MCF 10A (cell line): ENCODE measurements around the gene NT5C3A. TPM values are rescaled to one million over a fixed set of nuclear protein-coding genes. Genes with fewer than 3 reads are reported as not detected.
"Not testable (repeated sequence)": the region's sequence is repeated elsewhere in the genome, so short reads cannot be mapped to it uniquely, and the experiment has no call there.

Experiments
- BruUV-seq: library from RNA; stranded (reverse); fragments of 400-500 nt; replicated peaks from 2 replicates; lab custom pipeline; 2021; lab: Mats Ljungman, UMichigan
- CTCF ChIA-PET: fragments of 300-600 bp; sonication (Branson Sonifier 250); formaldehyde crosslinking; extraction: SDS; loops from one replicate; lab custom pipeline; 2021; ENCODE audit warnings: antibody characterized with exemption, inconsistent platforms; lab: Yijun Ruan, JAX
- POLR2A ChIA-PET: fragments of 300-600, 350-650 bp; sonication (Branson Sonifier 250); formaldehyde crosslinking; extraction: SDS; loops from one replicate; lab custom pipeline; 2020; ENCODE audit warnings: antibody characterized with exemption, inconsistent platforms; lab: Yijun Ruan, JAX
- DNase-seq: peaks from one replicate; pipeline ENCODE4 v3.0.0-alpha.2; 2018; ENCODE audit not compliant: unreplicated experiment
- H3K27ac Mint-ChIP-seq: one replicate; pipeline ENCODE4 v1.8.0; 2022; ENCODE audit warnings: mild to moderate bottlenecking, low read depth, mixed read lengths; ENCODE audit not compliant: unreplicated experiment
- H3K27me3 Mint-ChIP-seq: one replicate; pipeline ENCODE4 v1.8.0; 2022; ENCODE audit warnings: mixed read lengths; ENCODE audit not compliant: insufficient read depth, unreplicated experiment
- H3K36me3 Mint-ChIP-seq: one replicate; pipeline ENCODE4 v1.8.0; 2022; ENCODE audit warnings: mild to moderate bottlenecking, moderate library complexity, mixed read lengths; ENCODE audit not compliant: insufficient read depth, unreplicated experiment
- H3K4me1 Mint-ChIP-seq: one replicate; pipeline ENCODE4 v1.8.0; 2022; ENCODE audit warnings: mixed read lengths; ENCODE audit not compliant: insufficient read depth, unreplicated experiment
- H3K4me3 Mint-ChIP-seq: one replicate; pipeline ENCODE4 v1.8.0; 2022; ENCODE audit warnings: mild to moderate bottlenecking, moderate library complexity, mixed read lengths; ENCODE audit not compliant: unreplicated experiment
- H3K9me3 Mint-ChIP-seq: one replicate; pipeline ENCODE4 v1.8.0; 2022; ENCODE audit warnings: mixed read lengths; ENCODE audit not compliant: unreplicated experiment
- intact Hi-C: fragments of 100-400 bp; cut with micrococcal nuclease; formaldehyde crosslinking; loops from 2 replicates; pipeline ENCODE4 v1.14.1; 2022
- total RNA-seq: library from RNA; stranded (reverse); gene quantifications from 2 replicates; pipeline ENCODE4 v1.2.3, GENCODE V29; 2022
- TF ChIP-seq, protein P1 (sequence below): fragments of 200-600 bp; IDR thresholded peaks from one replicate; pipeline ENCODE4 v1.8.0; 2022; ENCODE audit warnings: antibody characterized with exemption, mild to moderate bottlenecking; ENCODE audit not compliant: unreplicated experiment

NT5C3A gene
- total RNA-seq, 1 experiment from 2014 or later: 49.5 TPM

GRCh38 chr7:33012364-33012763, 50.2 kb downstream of the NT5C3A start:
- DNase-seq: no peak
- no peaks in the 10 kb centered on the region for H3K4me1 Mint-ChIP-seq
- no peaks in the 10 kb centered on the region for H3K27me3 Mint-ChIP-seq
- TF ChIP-seq, protein P1, sequence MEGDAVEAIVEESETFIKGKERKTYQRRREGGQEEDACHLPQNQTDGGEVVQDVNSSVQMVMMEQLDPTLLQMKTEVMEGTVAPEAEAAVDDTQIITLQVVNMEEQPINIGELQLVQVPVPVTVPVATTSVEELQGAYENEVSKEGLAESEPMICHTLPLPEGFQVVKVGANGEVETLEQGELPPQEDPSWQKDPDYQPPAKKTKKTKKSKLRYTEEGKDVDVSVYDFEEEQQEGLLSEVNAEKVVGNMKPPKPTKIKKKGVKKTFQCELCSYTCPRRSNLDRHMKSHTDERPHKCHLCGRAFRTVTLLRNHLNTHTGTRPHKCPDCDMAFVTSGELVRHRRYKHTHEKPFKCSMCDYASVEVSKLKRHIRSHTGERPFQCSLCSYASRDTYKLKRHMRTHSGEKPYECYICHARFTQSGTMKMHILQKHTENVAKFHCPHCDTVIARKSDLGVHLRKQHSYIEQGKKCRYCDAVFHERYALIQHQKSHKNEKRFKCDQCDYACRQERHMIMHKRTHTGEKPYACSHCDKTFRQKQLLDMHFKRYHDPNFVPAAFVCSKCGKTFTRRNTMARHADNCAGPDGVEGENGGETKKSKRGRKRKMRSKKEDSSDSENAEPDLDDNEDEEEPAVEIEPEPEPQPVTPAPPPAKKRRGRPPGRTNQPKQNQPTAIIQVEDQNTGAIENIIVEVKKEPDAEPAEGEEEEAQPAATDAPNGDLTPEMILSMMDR: no peak
- H3K9me3 Mint-ChIP-seq: no peaks in the 10 kb centered on the region
- POLR2A ChIA-PET: interaction anchor here (2.0 kb wide), 1 partner anchor 28 kb away, joined by 4 read pairs; no protein-coding TSS in a partner anchor
- no peak overlapping the region for H3K4me3 Mint-ChIP-seq
- CTCF ChIA-PET: interaction anchor here (0.6 to 0.8 kb wide), 2 partner anchors 13 to 48 kb away, joined by 3 to 5 read pairs; no protein-coding TSS in a partner anchor
- H3K27ac Mint-ChIP-seq: no peak overlapping the region
- intact Hi-C loops: no loop called here
- peaks cover 89% of the 10 kb centered on the region for H3K36me3 Mint-ChIP-seq
- no TSS peak for BruUV-seq

DNA sequence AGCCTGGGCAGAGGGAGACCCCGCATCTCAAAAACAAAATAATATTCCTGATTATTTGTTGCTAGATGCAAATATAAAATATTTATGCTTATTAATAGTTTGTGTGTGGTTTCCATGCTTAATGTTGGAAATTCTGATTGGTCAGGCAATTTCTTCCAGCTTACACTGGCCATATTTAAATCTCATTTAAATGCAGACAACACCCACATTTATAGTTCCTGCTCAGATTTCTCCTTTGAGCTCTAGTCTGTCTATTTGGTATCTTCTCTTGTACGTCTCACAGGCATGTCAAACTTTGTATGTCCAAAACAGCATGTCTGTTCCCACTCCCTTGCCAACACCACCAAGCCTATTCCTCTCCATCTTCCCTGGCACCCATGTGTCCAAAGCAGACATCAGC, 52.8 kb downstream of the NT5C3A start:
- Mint-ChIP-seq H3K9me3 (no peaks in the 10 kb centered on the region), H3K27ac (no peak overlapping the region), H3K36me3 (peaks cover 84% of the 10 kb centered on the region), H3K4me1 (no peaks in the 10 kb centered on the region), H3K27me3 (no peaks in the 10 kb centered on the region), H3K4me3 (no peak overlapping the region)
- DNase-seq: no peak
- BruUV-seq: no TSS peak
- ChIA-PET CTCF (interaction anchor here (1.4 kb wide), 1 partner anchor 9 kb away, joined by 4 read pairs; no protein-coding TSS in a partner anchor), POLR2A (interaction anchor here (0.7 kb wide), 1 partner anchor 98 kb away, joined by 3 read pairs; no protein-coding TSS in a partner anchor)
- TF ChIP-seq, protein P1: no peak
- intact Hi-C loops: no loop called here

DNA sequence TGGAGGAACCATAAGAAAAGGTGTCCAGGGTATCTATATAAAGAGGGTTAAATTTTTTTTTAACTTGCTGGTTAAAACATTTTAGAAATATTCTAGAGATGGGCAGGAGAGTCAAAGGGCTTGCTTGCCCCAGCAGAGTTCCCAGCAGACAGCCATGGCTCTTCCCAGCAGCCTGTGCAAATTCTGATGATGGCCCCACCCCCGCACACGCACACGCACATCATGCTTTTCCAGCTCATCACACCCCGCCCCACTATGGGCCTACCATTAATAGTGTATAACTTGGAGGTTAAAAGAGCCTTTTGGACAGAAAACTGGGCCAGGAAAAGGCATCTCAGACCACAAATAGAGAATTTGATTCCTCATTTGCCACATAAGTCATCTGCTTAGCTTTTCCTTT, 56.9 kb downstream of the NT5C3A start:
- BruUV-seq: TSS peak; percentile 70

DNA sequence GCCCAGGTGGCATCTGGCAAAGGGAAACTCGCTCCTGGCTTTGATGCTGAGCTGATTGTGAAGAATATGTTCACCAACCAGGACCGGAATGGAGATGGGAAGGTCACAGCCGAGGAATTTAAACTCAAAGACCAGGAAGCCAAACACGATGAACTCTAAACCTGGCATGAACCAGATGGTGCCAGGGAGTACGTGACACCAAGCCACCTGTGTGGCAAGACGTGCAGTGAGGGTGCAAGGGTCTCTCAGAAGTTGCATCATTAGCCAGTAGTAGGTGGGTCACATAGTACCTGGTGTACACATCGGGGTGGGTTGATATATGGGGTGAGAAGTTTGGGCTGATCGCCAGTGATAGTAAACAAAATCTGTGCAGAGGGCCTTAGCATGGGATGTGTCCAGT, 57.4 kb downstream of the NT5C3A start:
- POLR2A ChIA-PET, H3K9me3 Mint-ChIP-seq, H3K27me3 Mint-ChIP-seq, intact Hi-C loops, H3K4me3 Mint-ChIP-seq, H3K4me1 Mint-ChIP-seq, BruUV-seq, DNase-seq, H3K27ac Mint-ChIP-seq: not testable (repeated sequence)
- peaks cover 55% of the 10 kb centered on the region for H3K36me3 Mint-ChIP-seq
- CTCF ChIA-PET: interaction anchor here (0.7 kb wide), 1 partner anchor 103 kb away, joined by 3 read pairs; no protein-coding TSS in a partner anchor

More for the DNA sequence above, 56.9 kb downstream of the NT5C3A start:
- H3K4me1 Mint-ChIP-seq, CTCF ChIA-PET, H3K27ac Mint-ChIP-seq, DNase-seq, POLR2A ChIA-PET, H3K27me3 Mint-ChIP-seq, intact Hi-C loops, H3K4me3 Mint-ChIP-seq, H3K9me3 Mint-ChIP-seq: not testable (repeated sequence)
- H3K36me3 Mint-ChIP-seq: peaks cover 60% of the 10 kb centered on the region

- H3K4me1 Mint-ChIP-seq, POLR2A ChIA-PET, H3K4me3 Mint-ChIP-seq, H3K9me3 Mint-ChIP-seq, H3K27ac Mint-ChIP-seq, BruUV-seq, intact Hi-C loops, DNase-seq, H3K27me3 Mint-ChIP-seq: not testable (repeated sequence)
- peaks cover 45% of the 10 kb centered on the region for H3K36me3 Mint-ChIP-seq
- CTCF ChIA-PET: interaction anchor here (0.7 kb wide), 1 partner anchor 222 kb away, joined by 3 read pairs; no protein-coding TSS in a partner anchor
Observed at GRCh38 chr7:33004104-33004616, 58.4 kb downstream of the NT5C3A start.

GRCh38 chr7:33003111-33003510, 59.5 kb downstream of the NT5C3A start:
- H3K4me1 Mint-ChIP-seq, H3K27me3 Mint-ChIP-seq, POLR2A ChIA-PET, DNase-seq, H3K4me3 Mint-ChIP-seq, intact Hi-C loops, BruUV-seq, CTCF ChIA-PET, H3K27ac Mint-ChIP-seq, H3K9me3 Mint-ChIP-seq: not testable (repeated sequence)
- peaks cover 37% of the 10 kb centered on the region for H3K36me3 Mint-ChIP-seq

DNA sequence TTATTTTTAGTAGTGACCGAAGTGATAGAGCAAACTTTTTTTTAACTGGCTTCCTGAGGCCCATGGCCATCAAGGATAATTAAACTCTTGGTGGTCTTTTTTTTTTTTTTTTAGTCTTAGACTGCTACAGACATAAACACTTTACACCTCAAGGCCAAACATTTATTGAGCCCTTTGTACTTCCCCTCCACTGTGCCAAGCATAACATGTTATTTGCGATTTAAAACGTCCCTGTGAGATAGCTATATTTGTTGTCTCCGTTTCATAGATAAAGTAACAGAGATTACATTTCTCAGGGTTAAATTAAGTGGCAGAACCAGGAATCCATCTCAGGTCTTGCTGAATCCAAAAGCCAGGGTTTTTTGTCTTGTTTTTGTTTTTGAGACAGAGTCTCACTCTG, 63.2 kb downstream of the NT5C3A start:
- DNase-seq, CTCF ChIA-PET: not testable (repeated sequence)

More for the DNA sequence above, 63.2 kb downstream of the NT5C3A start:
- intact Hi-C loops, H3K4me3 Mint-ChIP-seq, H3K4me1 Mint-ChIP-seq, H3K9me3 Mint-ChIP-seq, H3K27me3 Mint-ChIP-seq, POLR2A ChIA-PET, BruUV-seq, H3K27ac Mint-ChIP-seq: not testable (repeated sequence)
- H3K36me3 Mint-ChIP-seq: peaks cover 16% of the 10 kb centered on the region
